HG03354 (cell line): ENCODE measurements around the gene LBHD2.

ENCODE experiments used
- ATAC-seq: cut with Tn5 transposase; IDR thresholded peaks from one replicate; pipeline ENCODE4 v1.9.1; 2021; ENCODE audit warnings: mild to moderate bottlenecking; ENCODE audit not compliant: unreplicated experiment, poor library complexity, severe bottlenecking

Gene LBHD2

DNA sequence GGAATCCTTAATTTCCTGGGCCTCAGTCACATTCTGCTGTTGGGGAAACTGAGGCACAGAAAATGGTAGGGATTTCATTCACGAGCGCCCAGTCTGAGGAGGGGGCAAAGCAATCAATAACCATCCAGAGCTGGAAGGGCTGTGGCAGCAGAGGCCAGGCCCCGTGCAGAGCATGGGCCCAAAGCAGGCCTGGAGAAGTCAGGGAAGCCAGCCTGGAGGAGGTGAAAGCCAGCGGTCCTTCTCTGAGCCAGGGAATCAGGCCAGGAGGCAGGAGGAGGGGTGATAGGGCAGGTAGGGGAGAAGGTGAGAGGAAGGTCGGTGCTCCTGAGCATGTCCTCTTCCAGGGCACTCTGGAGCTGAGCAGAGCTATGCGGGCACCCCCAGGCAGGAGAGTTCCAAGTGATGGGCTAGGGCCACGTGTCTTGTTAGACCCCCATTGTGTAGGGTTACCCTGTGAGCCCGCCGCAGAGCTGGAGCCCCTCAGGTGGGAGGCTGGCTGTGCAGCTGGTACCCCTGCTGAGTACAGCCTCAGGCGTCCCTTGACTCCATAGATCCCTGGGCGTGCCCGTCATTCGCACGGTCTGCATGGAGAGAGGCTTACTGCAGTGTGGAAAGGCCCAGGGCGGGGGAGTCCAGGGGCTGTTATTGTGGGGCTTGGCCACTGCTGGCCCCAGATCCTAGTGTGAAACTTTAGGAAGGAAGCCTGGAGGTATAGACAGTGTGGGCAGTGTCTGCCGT is 44.0 kb downstream of the LBHD2 start:
- ATAC-seq: no peak

DNA sequence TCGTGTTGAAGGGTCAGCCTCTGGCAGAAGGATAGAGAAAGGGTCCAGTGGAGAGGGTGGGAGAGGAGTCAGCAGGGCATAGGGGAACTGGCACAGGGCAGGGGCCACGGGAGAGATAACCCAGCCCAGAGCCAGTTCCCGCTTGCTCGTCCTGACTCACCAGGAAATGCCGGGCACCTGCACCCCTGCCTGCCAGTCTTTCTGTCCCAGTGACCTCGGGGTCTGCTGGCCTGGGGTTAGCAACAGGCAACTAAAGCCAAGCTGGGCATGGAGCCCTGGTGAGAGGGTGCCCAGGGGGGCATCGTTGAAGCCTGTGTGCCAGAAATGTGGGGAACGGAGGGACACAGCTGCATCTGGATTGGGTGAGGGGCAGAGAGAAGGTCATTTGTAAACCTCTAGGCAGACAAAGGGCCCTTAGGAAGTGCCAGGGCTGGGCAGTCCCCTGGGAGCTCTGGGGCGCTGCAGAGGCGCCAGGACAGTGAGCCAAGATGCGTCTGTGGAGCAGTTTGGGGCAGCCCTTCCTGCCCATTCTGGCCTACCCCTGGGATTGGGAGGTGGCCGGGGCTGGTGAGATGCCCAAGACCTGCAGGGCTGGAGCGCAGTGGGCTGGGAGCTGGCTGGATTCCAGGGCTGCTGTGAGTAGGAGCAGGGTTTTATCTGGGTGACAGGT is 44.8 kb downstream of the LBHD2 start:
- ATAC-seq: no peak

DNA sequence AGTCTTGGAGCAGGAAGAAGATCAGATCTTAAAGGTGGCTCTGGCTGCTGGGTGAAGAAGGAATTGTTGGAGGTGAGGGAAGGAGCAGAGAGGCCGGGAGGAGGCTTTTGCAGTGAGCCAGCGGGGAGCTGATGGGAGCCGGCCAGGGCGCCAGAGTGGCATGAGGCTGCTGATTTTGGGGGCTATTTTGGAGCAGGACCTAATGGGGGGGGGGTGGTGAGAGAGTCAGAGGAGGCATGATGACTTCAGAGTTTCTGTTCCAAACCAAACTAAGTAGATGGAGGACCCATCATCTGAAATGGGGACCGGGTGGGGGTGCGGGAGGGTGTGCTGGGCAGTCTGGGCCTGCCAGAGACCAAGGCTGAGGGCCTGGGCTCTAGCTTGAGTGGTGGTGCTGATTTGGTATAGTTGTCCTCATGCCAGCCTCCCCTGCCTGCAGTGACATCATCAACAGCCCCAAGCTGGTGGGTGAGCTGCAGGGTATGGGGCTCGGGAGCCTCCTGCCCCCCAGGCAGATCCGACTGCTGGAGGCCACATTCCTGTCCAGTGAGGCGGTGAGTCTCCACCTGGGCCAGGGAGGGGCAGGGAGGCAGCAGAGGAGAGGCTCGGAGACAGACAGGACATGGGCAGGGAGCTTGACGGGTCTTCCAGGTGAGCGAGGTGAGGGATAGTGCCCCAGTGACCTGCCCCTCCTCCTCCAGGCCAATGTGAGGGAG is 45.4 kb downstream of the LBHD2 start:
- ATAC-seq: no peak

DNA sequence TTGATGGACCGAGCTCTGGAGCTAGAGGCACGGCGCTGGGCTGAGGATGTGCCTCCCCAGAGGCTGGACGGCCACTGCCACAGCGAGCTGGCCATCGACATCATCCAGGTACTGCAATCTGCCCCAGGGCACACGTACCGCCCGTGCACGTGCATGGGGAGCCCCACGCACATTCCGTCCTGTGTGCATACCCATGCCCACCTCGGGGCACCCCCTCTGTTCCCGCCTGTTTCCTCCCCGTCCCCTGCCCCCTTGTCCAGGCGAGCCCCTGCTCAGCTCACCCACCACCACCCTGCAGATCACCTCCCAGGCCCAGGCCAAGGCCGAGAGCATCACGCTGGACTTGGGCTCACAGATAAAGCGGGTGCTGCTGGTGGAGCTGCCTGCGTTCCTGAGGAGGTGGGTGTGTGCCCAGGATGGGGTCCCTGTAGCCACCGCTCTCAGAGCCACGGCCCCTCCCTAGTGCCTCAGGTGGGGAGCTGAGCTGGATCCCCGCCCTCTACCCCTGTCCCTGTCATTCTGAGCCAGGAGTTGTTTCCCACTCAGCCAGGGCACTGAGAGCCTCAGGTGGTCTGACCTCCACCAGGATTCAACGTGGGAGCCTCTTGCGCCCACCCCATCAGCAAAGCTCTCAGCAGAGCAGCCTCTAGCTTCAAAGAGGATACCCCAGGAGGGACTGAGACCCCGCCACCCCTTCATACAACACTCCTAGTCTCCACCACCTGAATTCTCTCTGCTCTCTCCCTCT is 46.2 kb downstream of the LBHD2 start:
- ATAC-seq: no peak

DNA sequence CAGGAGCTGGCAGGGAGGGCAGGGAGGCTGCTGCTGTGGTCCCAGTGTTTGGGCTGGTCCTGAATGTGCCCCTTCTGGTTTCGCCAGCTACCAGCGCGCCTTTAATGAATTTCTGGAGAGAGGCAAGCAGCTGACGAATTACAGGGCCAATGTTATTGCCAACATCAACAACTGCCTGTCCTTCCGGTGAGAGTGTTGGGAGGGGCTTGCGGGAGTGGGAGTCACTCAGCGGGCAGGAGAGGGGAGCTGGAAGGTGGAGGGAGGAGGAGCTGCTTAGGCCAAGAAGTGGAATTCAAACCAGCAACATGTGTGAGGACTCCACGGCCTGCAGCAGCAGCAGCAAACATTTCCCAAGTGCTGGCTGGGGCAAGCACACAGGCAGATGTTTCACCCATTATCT is 47.0 kb downstream of the LBHD2 start:
- no peak for ATAC-seq

DNA sequence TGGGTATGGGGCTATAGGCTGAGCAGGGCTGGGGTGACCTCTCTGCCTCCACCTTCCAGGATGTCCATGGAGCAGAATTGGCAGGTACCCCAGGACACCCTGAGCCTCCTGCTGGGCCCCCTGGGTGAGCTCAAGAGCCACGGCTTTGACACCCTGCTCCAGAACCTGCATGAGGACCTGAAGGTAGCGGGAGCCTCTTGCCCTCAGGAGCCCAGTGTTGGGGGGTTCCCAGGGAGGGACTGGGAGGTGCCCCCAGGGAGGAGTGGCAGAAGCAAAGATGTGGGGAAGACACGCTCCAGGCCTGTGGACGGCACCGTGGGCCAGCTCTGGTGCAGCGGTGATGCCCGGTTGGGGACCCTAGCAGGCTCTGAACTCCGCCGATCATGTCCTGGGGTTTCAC is 47.6 kb downstream of the LBHD2 start:
- no peak for ATAC-seq

DNA sequence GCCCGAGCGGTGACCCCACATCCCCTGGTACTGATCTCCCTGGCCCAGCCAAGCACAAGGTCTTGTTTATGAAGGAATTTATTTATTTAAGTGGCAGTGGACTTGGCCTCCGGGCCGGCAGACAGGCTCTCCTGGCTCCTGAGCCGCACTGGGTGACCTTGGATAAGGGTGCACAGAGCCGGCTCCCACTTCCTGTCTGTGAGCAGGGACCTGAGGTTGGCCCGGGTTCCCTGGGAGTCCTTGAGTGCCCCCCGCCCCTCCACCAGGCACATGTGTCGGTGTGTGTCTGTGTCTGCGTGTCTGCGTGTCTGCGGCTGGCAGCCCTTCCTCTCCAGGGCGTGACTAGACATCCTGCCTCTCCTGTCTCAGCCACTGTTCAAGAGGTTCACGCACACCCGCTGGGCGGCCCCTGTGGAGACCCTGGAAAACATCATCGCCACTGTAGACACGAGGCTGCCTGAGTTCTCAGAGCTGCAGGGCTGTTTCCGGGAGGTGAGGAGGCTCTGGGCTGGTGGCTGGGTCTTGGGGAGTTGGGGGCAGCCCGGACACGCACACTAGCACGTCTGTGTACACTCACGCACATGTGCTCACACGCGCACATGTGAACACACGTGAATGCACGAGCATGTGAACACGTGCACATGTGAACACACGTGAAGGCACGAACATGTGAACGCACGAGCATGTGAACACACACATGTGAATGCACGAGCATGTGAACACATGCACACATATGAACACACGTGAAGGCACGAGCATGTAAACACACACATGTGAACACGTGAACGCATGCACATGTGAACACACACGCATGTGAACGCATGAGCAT is 48.6 kb downstream of the LBHD2 start:
- ATAC-seq: no peak

DNA sequence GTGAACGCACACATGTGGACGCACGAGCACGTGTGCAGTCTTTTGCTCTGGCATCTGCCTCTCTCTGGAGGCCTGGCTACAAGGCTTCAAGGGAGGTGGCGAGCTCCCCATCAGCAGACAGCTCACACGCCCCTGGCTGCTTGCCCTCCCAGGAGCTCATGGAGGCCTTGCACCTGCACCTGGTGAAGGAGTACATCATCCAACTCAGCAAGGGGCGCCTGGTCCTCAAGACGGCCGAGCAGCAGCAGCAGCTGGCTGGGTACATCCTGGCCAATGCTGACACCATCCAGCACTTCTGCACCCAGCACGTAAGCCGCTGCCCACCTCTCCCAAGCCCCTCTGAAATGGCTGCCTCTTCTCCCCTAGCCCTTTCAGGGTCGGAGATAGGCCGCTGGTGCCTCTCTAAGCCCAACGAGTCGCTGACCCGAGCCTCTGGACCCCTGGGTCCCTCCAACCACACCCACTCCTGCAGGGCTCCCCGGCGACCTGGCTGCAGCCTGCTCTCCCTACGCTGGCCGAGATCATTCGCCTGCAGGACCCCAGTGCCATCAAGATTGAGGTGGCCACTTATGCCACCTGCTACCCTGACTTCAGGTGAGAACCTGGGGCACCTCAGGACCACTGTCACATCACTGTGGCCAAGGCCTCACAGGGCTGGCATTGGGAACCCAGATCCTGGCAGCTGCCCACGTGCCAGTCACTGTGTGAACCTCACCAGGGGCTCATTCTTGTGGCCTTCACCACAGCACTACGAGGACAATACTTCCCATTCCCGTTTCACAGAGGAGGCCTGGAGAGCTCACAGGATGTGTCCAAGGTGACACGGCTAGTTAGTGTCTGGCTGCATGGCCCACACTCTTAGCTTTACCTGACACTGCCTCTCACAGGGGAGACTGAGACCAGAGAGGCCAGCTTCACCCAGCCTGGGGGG is 49.5 kb downstream of the LBHD2 start:
- ATAC-seq: no peak

DNA sequence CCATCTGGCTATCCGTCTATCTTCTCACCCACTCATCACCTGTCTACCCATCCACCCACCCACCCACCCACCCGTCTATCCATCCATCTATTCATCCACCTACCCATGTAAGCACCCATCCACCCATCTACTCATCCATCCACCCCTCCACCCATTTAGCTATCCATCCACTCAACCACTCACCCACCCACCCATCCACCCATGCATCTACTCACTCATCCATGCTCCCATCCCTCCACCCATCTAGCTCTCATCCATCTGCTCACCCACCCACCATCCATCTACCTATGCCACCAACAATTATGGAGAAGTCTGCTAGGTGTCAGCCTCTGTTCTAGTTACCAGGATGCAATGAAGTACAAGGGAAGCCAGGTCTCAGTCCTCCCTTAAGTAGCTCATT is 50.4 kb downstream of the LBHD2 start:
- ATAC-seq: no peak

DNA sequence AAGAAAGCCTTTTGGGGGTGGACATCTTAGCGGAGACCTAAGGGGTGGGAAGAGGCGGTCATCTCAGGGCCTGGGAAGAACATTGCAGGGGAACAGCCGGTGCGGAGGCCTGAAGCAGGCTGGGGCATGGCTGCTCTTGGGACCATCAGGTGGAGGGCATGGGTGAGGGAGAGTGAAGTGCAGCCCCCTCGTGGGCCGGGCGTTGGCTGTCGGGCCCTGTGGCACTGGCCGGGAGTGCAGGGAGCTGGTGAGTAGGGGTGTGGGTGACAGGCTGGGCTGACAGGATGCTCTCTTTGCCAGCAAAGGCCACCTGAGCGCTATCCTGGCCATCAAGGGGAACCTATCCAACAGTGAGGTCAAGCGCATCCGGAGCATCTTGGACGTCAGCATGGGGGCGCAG is 50.9 kb downstream of the LBHD2 start:
- ATAC-seq: no peak

DNA sequence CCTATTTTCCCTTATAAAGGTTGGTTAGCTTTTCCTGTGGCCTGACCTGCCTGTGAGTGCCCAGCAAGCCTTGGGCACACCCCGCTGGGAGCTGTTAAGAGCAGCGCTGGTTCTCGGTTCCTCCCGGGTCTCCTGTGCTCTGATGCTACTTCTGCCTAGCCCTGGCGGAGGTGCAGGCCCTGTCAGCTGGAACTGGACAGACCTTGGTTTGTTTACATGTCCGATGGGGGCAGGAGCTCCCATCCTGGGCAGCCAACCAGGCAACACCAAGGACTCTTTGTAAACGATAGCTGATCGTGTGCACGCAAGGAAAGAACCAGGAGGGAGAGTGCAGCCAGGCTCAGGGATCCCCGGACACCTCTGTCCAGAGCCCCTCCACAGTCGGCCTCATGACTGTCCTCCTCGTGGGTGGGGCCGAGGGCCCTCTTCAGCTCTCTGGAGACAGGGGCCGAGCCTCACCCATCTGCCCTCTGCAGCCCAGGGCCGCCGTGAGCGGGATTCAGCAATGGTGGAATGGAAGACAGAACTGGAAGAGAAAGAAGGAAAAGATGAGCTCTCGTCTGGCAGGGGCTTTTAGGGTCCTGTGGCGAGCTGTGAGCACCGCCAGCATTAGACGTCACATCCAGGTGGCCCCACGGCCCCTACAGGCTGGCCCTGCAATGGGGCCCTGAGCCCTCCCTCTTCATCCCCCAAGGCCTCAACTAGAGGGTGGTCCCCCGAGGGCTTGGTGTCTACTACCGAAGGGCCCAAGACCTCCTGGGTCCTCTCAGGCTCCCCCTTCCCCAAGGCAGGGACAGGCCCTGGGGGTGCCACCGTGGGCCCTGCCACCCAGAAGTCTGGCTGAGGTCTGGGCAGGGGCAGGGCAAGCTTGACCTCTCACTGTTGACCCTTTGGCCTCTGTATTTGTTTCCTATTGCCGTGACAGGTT is 51.6 kb downstream of the LBHD2 start:
- no peak for ATAC-seq

DNA sequence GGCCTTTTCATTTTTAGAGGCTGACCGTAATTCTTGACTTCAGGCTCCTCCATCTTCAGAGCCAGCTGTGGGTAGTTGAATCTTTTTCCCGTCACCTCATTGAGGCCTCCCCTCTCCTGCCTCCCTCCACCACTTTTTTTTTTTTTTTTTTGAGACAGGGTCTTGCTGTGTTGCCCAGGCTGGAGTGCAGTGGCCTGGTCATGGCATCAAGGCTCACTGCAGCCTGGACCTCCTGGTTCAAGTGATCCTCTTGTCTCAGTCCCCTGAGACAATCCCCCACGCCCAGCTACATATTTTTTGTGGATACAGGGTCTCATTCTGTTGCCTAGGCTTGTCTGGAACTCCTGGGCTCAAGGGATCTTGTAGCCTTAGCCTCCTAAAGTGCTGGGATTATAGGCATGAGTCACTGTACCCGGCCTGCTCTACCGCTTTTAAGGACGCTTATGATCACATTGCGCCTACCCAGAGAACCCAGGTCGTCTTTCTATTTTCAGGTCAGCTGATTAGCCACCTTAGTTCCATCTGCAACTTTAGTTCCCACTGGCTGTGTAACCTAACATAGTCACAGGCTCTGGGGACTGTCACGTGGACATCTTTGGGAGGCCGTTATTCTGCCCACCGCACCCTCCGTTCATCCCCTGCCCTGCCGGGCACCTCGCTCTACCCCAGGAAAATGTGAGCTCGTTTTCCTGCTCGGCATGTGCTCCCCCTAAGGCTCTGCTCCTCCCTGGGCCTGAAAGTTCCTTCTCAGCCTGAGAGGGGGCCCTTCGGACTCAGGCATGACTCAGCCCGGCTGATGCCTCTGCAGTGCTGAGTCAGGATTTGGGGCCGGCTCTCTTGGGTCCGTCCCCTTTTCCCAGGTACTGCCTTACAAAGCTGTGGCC is 52.6 kb downstream of the LBHD2 start:
- no peak for ATAC-seq

DNA sequence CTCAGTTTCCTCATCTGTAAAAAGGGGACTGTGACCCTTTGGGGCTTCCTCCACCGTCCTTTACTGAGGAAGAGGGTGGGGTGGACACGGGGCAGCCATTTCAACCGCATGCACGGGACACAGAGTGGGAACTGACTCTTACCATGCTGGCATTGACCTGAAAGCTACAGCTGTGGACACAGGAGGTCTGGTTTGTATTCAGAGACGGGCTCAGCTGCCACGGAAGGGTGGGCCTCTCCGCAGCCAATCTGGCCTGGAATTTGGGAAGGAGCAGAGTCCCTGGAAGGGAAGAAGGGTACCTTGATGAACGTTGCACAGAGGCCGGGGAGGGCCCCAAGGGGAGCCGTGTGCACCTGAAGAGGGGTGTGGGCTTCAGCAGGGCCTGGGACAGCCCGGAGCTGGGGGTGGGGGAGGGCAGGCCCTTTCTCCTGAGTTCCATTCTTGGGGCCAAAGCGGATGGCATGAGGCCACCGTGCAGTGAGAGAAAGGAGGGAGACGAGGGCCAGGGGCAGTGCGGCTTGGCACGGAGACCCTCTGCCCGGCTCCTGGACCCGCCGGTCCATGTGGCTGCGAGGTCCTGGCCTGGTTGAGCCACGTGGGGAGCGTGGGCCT is 53.8 kb downstream of the LBHD2 start:
- ATAC-seq: no peak

DNA sequence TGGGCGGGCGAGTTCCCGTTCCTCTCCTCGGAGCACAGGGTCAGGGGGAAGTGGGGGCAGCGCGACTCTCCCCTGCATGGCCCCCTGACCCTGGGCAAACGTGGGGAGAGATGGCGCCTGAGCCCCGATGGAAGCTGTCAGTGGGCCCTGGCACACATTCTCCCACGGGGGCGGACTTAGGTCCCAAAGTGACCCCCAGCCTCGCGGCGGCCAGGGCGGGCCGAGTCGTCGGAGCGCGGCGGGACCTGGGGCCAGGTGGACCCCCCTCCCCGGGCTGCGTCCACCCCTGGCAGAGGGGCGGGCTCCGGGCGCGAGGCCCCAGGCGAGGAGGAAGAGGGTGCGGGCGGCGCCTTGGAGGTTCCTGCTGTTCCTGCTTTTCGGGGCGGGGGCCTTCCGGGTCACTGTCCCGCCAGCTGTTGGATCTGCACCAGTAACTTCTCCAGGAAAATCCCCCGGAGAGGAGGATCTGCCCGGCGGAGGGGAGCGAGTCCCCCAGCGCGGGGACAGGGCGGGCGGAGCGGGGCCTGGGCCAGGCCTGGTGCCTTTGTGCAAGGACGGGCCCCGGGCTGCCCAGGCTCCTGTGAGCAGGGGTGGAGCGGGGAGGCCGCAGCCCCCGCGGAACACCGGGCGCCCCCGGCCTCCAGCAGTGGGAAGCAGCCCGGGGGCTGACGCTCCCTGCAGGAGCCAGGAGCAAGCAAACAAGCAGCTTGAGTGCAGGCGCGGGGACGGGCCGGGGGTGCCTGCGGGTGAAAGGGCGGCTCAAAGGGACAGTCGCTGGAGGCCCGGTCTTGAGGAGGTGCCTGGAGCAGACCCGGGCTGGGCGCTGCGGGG is 54.5 kb downstream of the LBHD2 start:
- ATAC-seq: no peak
